GM12878 (cell line): ENCODE results near the gene VSIG10. TPM values are rescaled to one million over a fixed set of nuclear protein-coding genes. Genes with fewer than 3 reads are reported as not detected.

Experiments
- ATAC-seq: fragments of 200-7000 bp; cut with Tn5 transposase; 3 replicates; pipeline ENCODE4 v1.9.1; 2020; ENCODE audit warnings: mild to moderate bottlenecking, moderate library complexity
- BruUV-seq: library from RNA; stranded (reverse); fragments of 400-500 nt; replicated peaks from 2 replicates; lab custom pipeline; 2021; lab: Mats Ljungman, UMichigan
- CTCF ChIA-PET: fragments of 300-600 bp; sonication (Branson Sonifier 250); formaldehyde crosslinking; extraction: SDS; loops from one replicate; lab custom pipeline; 2021; ENCODE audit warnings: inconsistent platforms; lab: Yijun Ruan, JAX
- POLR2A ChIA-PET: fragments of 350-600 bp; formaldehyde crosslinking; extraction: SDS; loops from one replicate; lab custom pipeline; 2021; ENCODE audit warnings: inconsistent platforms; lab: Charles Lee
- RAD21 ChIA-PET: fragments of 300-600 bp; sonication (Branson Sonifier 250); formaldehyde crosslinking; loops from one replicate; lab custom pipeline; 2023; ENCODE audit warnings: antibody characterized with exemption; ENCODE audit not compliant: unreplicated experiment; lab: Charles Lee
- SMC1A ChIA-PET: fragments of 300-600 bp; sonication (Branson Sonifier 250); formaldehyde crosslinking; loops from one replicate; lab custom pipeline; 2023; ENCODE audit not compliant: unreplicated experiment, uncharacterized antibody; lab: Charles Lee
- DNase-seq: peaks from one replicate; pipeline ENCODE4 v3.0.0-alpha.2; 2011; ENCODE audit warnings: low read depth, low spot score
- FAIRE-seq: peaks from 3 replicates; lab custom pipeline; 2011; peaks lifted over from hg19 to GRCh38; lab: Jason Lieb, UNC
- H2AFZ ChIP-seq: 2 replicates; pipeline ENCODE4 v1.6.0; 2011; ENCODE audit warnings: low read depth, low read length, control low read depth; ENCODE audit not compliant: control insufficient read depth
- H3K27ac ChIP-seq: 2 replicates; pipeline ENCODE4 v1.5.1; 2011; ENCODE audit warnings: control low read depth; ENCODE audit not compliant: control insufficient read depth, insufficient read depth
- H3K27me3 ChIP-seq, 2 experiments: replicated peaks in 1 of 2; 2 replicates each; pipeline versions ENCODE4 v1.6.0 to v1.6.1; 2011; ENCODE audit warnings: low read length in 1 of 2; ENCODE audit not compliant: control insufficient read depth in 2 of 2, insufficient read depth in 2 of 2
- H3K36me3 ChIP-seq, 2 experiments: 2 replicates each; pipeline ENCODE4 v1.5.1; 2011; ENCODE audit warnings: low read length in 1 of 2; ENCODE audit not compliant: control insufficient read depth in 2 of 2, insufficient read depth in 2 of 2
- H3K4me1 ChIP-seq: 2 replicates; pipeline ENCODE4 v1.6.1; 2011; ENCODE audit warnings: mild to moderate bottlenecking, low read length, moderate library complexity, mixed read lengths; ENCODE audit not compliant: control insufficient read depth, insufficient read depth
- H3K4me2 ChIP-seq: 2 replicates; pipeline ENCODE4 v1.6.0; 2011; ENCODE audit warnings: control low read depth; ENCODE audit not compliant: control insufficient read depth, insufficient read depth
- H3K4me3 ChIP-seq: fragments of 200-600 bp; sonication (generic); 2 replicates; pipeline ENCODE4 v1.5.1; 2016
- H3K79me2 ChIP-seq: 2 replicates; pipeline ENCODE4 v1.6.0; 2011; ENCODE audit warnings: low read length; ENCODE audit not compliant: control insufficient read depth, insufficient read depth
- H3K9ac ChIP-seq: 2 replicates; pipeline ENCODE4 v1.8.0; 2011; ENCODE audit warnings: low read length, control low read depth, mixed read lengths; ENCODE audit not compliant: control insufficient read depth, insufficient read depth
- H3K9me3 ChIP-seq: replicated peaks from 3 replicates; pipeline ENCODE4 v1.5.1; 2011; ENCODE audit warnings: mild to moderate bottlenecking, low read length; ENCODE audit not compliant: control insufficient read depth, insufficient read depth
- H4K20me1 ChIP-seq: 2 replicates; pipeline ENCODE4 v1.6.0; 2011; ENCODE audit not compliant: control insufficient read depth, insufficient read depth
- ATF2 ChIP-seq: IDR thresholded peaks from 2 replicates; pipeline ENCODE4 v1.6.1; 2012; ENCODE audit warnings: low read length, inconsistent platforms
- ATF7 ChIP-seq: fragments of 450-650 bp; IDR thresholded peaks from 2 replicates; pipeline ENCODE4 v1.6.1; 2016; ENCODE audit warnings: low read depth, mild to moderate bottlenecking
- BCL11A ChIP-seq: IDR thresholded peaks from 2 replicates; pipeline ENCODE4 v1.6.1; 2011; ENCODE audit warnings: low read depth, low read length
- CREB1 ChIP-seq: IDR thresholded peaks from 2 replicates; pipeline ENCODE4 v1.6.1; 2012; ENCODE audit warnings: low read depth, mild to moderate bottlenecking, inconsistent platforms
- EP300 ChIP-seq, 2 experiments: fragments of 150-350 bp in 1 of 2; IDR thresholded peaks; 2 replicates each; pipeline ENCODE4 v1.6.1; 2011 to 2012; ENCODE audit warnings: low read depth in 2 of 2, low read length in 2 of 2, borderline replicate concordance in 1 of 2, improper control_type of control experiment in 1 of 2, inconsistent platforms in 1 of 2; ENCODE audit not compliant: control insufficient read depth in 1 of 2
- EZH2 ChIP-seq: IDR thresholded peaks from 2 replicates; pipeline ENCODE4 v1.6.1; 2012; ENCODE audit warnings: low read depth, mild to moderate bottlenecking, control low read depth, inconsistent platforms, low read length, borderline replicate concordance; ENCODE audit not compliant: control insufficient read depth
- HDAC2 ChIP-seq: fragments of 200-600 bp; sonication (generic); IDR thresholded peaks from 2 replicates; pipeline ENCODE4 v1.6.1; 2017
- HDGF ChIP-seq: fragments of 450-650 bp; IDR thresholded peaks from 2 replicates; pipeline ENCODE4 v1.6.1; 2016; ENCODE audit warnings: antibody characterized with exemption
- JUND ChIP-seq: IDR thresholded peaks from 2 replicates; pipeline ENCODE4 v1.6.1; 2012; ENCODE audit warnings: low read depth, mild to moderate bottlenecking, low read length, improper control_type of control experiment, moderate library complexity
- NRF1 ChIP-seq: conservative IDR thresholded peaks from 2 replicates; pipeline ENCODE4 v1.6.1; 2011; ENCODE audit warnings: mild to moderate bottlenecking, low read depth, low read length, improper control_type of control experiment
- PBX3 ChIP-seq: IDR thresholded peaks from 2 replicates; pipeline ENCODE4 v1.6.1; 2011; ENCODE audit warnings: mild to moderate bottlenecking, low read depth, low read length, moderate library complexity; ENCODE audit not compliant: insufficient replicate concordance
- RAD21 ChIP-seq: IDR thresholded peaks from 2 replicates; pipeline ENCODE4 v1.6.1; 2011; ENCODE audit warnings: mild to moderate bottlenecking, low read depth, low read length, moderate library complexity; ENCODE audit not compliant: insufficient read depth
- SP1 ChIP-seq: IDR thresholded peaks from one replicate; pipeline ENCODE4 v1.6.1; 2011; ENCODE audit warnings: low read depth, low read length
- SREBF2 ChIP-seq: IDR thresholded peaks from 2 replicates; pipeline ENCODE4 v1.6.1; 2012; ENCODE audit warnings: mild to moderate bottlenecking, low read length
- SUZ12 ChIP-seq: fragments of 200-600 bp; sonication (generic); IDR thresholded peaks from one replicate; pipeline ENCODE4 v1.6.1; 2018; ENCODE audit warnings: antibody characterized with exemption, mild to moderate bottlenecking; ENCODE audit not compliant: unreplicated experiment
- YBX1 ChIP-seq: fragments of 450-650 bp; IDR thresholded peaks from 2 replicates; pipeline ENCODE4 v1.6.1; 2016; ENCODE audit warnings: antibody characterized with exemption
- YY1 ChIP-seq: IDR thresholded peaks from 2 replicates; pipeline ENCODE4 v1.6.1; 2011; ENCODE audit warnings: low read depth, mild to moderate bottlenecking, low read length
- ZBED1 ChIP-seq: IDR thresholded peaks from 2 replicates; pipeline ENCODE4 v1.6.1; 2016; ENCODE audit warnings: borderline replicate concordance
- ZNF274 ChIP-seq: IDR thresholded peaks from one replicate; pipeline ENCODE4 v1.8.0; 2011; ENCODE audit not compliant: insufficient read length, insufficient read depth
- ZNF592 ChIP-seq: fragments of 450-650 bp; IDR thresholded peaks from 2 replicates; pipeline ENCODE4 v1.6.1; 2017; ENCODE audit warnings: mild to moderate bottlenecking, moderate library complexity
- WGBS: methylation state at CpG from one replicate; pipeline ENCODE4 v1.1.6; 2016; ENCODE audit warnings: low lambda C conversion rate; ENCODE audit not compliant: insufficient replicate concordance, insufficient coverage; ENCODE audit errors: missing lambda C conversion rate; 5-methylcytosine and 5-hydroxymethylcytosine counted together
- in situ Hi-C: fragments of 300-500 bp; cut with MboI; formaldehyde crosslinking; loops from 9 replicates; pipeline ENCODE4 v1.14.3; 2018; ENCODE audit warnings: mixed read lengths
- intact Hi-C: fragments of 100-400 bp; cut with micrococcal nuclease; formaldehyde crosslinking; loops from one replicate; pipeline ENCODE4 v1.14.2; 2022; ENCODE audit not compliant: unreplicated experiment
- polyA plus RNA-seq, 11 experiments: library from polyadenylated mRNA; depleted of rRNA in 4 of 11; unstranded in 6 of 11; stranded (reverse) in 5 of 11; fragments of >200 nt; fragmentation: Nextera tagmentation in 4 of 11; fragmentation: Illumina TruSeq in 1 of 11; extraction: Ambion mirVana in 4 of 11; extraction: Trizol in 1 of 11; gene quantifications; 1 replicate in 1 of 11; 2 replicates in 10 of 11; pipeline versions ENCODE4 v1.2.1 to v1.2.3, GENCODE V29; 2011 to 2016; ENCODE audit warnings: inconsistent platforms in 2 of 11, missing spikeins in 2 of 11, low read depth in 1 of 11
- total RNA-seq, 4 experiments: library from RNA; depleted of rRNA in 3 of 4; stranded (reverse); fragments of >200 nt in 3 of 4; fragmentation: Illumina TruSeq in 1 of 4; extraction: Trizol in 1 of 4; gene quantifications; 2 replicates each; pipeline versions ENCODE4 v1.2.1 to v1.2.3, GENCODE V29; 2013 to 2021

VSIG10 gene
- total and polyA plus RNA-seq, 10 of the 15 experiments (the other 5 are each of a cell fraction or from before 2014, with no cell fraction given), result 3.4 to 10.2 (median 5.8) TPM

GRCh38 chr12:118033902-118034301 lies 69.9 kb downstream of the VSIG10 start:
- H2AFZ ChIP-seq, result no peak overlapping the region
- intact Hi-C loops, result loop anchor here (2.0 kb wide), 1 partner anchor 159 kb away; no protein-coding TSS in a partner anchor
- H4K20me1 ChIP-seq, result no peaks in the 10 kb centered on the region
- H3K27me3 ChIP-seq, result no peaks in the 10 kb centered on the region
- CTCF ChIA-PET, result interaction anchor here (1.0 to 7.5 kb wide), 8 partner anchors 17 to 184 kb away, joined by 3 to 111 read pairs (median 4); partner anchors contain the start of gene RFC5
- no peak overlapping the region for H3K4me3 ChIP-seq
- TF ChIP-seq BCL11A (no peak), SREBF2 (no peak), HDAC2 (no peak), ATF2 (no peak), ZNF592 (no peak), ATF7 (no peak), NRF1 (no peak), ZBED1 (no peak), PBX3 (no peak), YBX1 (no peak), EZH2 (no peak), YY1 (no peak), RAD21 (no peak), JUND (no peak), HDGF (no peak), CREB1 (no peak), ZNF274 (no peak), SUZ12 (no peak), EP300 (IDR thresholded peaks at IDR 0.05; ENCODE audit: borderline replicate concordance in 1 of 2, control insufficient read depth in 1 of 2, low read depth in 2 of 2, low read length in 2 of 2) (no peak), SP1 (no peak)
- TF ChIP-seq, all 136 proteins: peak for 0
- H3K4me2 ChIP-seq, result no peak overlapping the region
- ChIA-PET RAD21 (interaction anchor here (0.6 to 2.7 kb wide), 5 partner anchors 21 to 159 kb away, joined by 3 to 24 read pairs (median 7); no protein-coding TSS in a partner anchor), POLR2A (interaction anchor here (0.7 to 2.2 kb wide), 5 partner anchors 12 to 159 kb away, joined by 3 to 6 read pairs (median 4); partner anchors contain the start of gene WSB2), SMC1A (interaction anchor here (0.9 to 5.4 kb wide), 6 partner anchors 14 to 184 kb away, joined by 3 to 64 read pairs (median 6); partner anchors contain the start of gene RFC5)
- FAIRE-seq (no peak), ATAC-seq (no peak), DNase-seq (no peak)
- H3K36me3 ChIP-seq, result peaks cover 16 to 54% of the 10 kb centered on the region in 2 experiments
- in situ Hi-C loops, result no loop called here
- H3K79me2 ChIP-seq, result no peaks in the 10 kb centered on the region
- 94% methylated on average over 5 of the region's 5 CpGs for WGBS
- peaks cover 29% of the 10 kb centered on the region for H3K4me1 ChIP-seq
- no TSS peak for BruUV-seq
- no peak overlapping the region for H3K9ac ChIP-seq
- H3K27ac ChIP-seq, result peak overlapping the region; percentile 1; the same call in 1 of the 2 replicates
- H3K9me3 ChIP-seq, result peaks cover 6% of the 10 kb centered on the region; the same call in 2 of the 3 replicates
